ENCODE measurements around the gene RPS3A. TPM values are rescaled to one million over a fixed set of nuclear protein-coding genes. Genes with fewer than 3 reads are reported as not detected.

Gene RPS3A
- total and polyA plus RNA-seq, 9 of the 15 experiments (the other 6 are each of a cell fraction or from before 2014, with no cell fraction given) = 2,102 to 5,488 (median 3,554) TPM

GRCh38 chr4:151052785-151053184 lies 46.6 kb upstream of the RPS3A start:
- no peaks in the 10 kb centered on the region for H3K36me3 ChIP-seq (ENCODE audit: control insufficient read depth, insufficient read depth, low read length)
- peaks cover 0 to 5% of the 10 kb centered on the region in 2 experiments; a peak in 1 of 5 replicates for H3K4me1 ChIP-seq (replicated peaks in 1 of 2; ENCODE audit: control insufficient read depth in 2 of 2, insufficient read depth in 2 of 2, low read length in 2 of 2)
- intact Hi-C loops (cut with micrococcal nuclease) (no loop called here), in situ Hi-C loops (cut with MboI) (no loop called here)
- H3K9me1 ChIP-seq (ENCODE audit: control insufficient read depth, insufficient read depth, low read length) = no peaks in the 10 kb centered on the region
- H3K9me3 ChIP-seq (replicated peaks; ENCODE audit: control insufficient read depth, insufficient read depth, low read depth, low read length) = no peaks in the 10 kb centered on the region
- TF ChIP-seq ZNF140 (CRISPR knock-in tag; IDR thresholded peaks at IDR 0.05) = no peak
- no peak for TF ChIP-seq ZNF707 (CRISPR knock-in tag; conservative IDR thresholded peaks at IDR 0.05)
- TF ChIP-seq BCL6 (CRISPR knock-in tag; IDR thresholded peaks at IDR 0.05) = no peak
- TF ChIP-seq BRD9 (IDR thresholded peaks at IDR 0.05; ENCODE audit: low read depth, partially characterized antibody) = no peak
- no TSS peak for BruUV-seq (replicated peaks)
- DNase-seq (ENCODE audit: extremely low read depth in 1 of 4, low spot score in 3 of 4) = no peak
- no peak overlapping the region for H3K4me3 ChIP-seq
- H3K27ac ChIP-seq (ENCODE audit: extremely low read depth, low read depth, low read length) = no peak overlapping the region
- no peaks in the 10 kb centered on the region for H3K79me2 ChIP-seq (ENCODE audit: control insufficient read depth, insufficient read depth, low read length)
- H3K9ac ChIP-seq (ENCODE audit: insufficient read depth in 1 of 2, low read depth in 2 of 2, low read length in 2 of 2) = no peak overlapping the region
- H2AFZ ChIP-seq (ENCODE audit: low read depth, low read length) = no peak overlapping the region
- CTCF ChIA-PET (ENCODE audit: low intra/inter-chr PET ratio) = no interaction called here
- no peak for FAIRE-seq
- WGBS (ENCODE audit: insufficient coverage, low coverage, missing lambda C conversion rate) = 58% methylated on average over 3 of the region's 3 CpGs
- no peaks in the 10 kb centered on the region for H4K20me1 ChIP-seq (replicated peaks; ENCODE audit: control insufficient read depth, insufficient read depth, low read length)
- ATAC-seq = no peak
- H3K27me3 ChIP-seq (ENCODE audit: control insufficient read depth in 2 of 2, insufficient read depth in 2 of 2, low read length in 2 of 2) = no peaks in the 10 kb centered on the region
- POLR2A ChIA-PET = no interaction called here
- H3K4me2 ChIP-seq (ENCODE audit: insufficient read depth, low read length) = no peak overlapping the region

- H3K9ac ChIP-seq (ENCODE audit: insufficient read depth in 1 of 2, low read depth in 2 of 2, low read length in 2 of 2) = no peak overlapping the region
- no peaks in the 10 kb centered on the region for H3K9me1 ChIP-seq (ENCODE audit: control insufficient read depth, insufficient read depth, low read length)
- peak overlapping the region; percentile 70 for H2AFZ ChIP-seq (ENCODE audit: low read depth, low read length)
- H3K4me2 ChIP-seq (ENCODE audit: insufficient read depth, low read length) = no peak overlapping the region
- TF ChIP-seq CHAMP1 (IDR thresholded peaks at IDR 0.05) = no peak
- TF ChIP-seq KHSRP (IDR thresholded peaks at IDR 0.05) = no peak
- TF ChIP-seq TEAD1 (CRISPR knock-in tag; IDR thresholded peaks at IDR 0.05) = no peak
- TF ChIP-seq YY1 (IDR thresholded peaks at IDR 0.05; ENCODE audit: borderline replicate concordance in 1 of 3, control insufficient read depth in 1 of 3, extremely low read depth in 1 of 3, insufficient read depth in 3 of 3, insufficient read length in 1 of 3, insufficient replicate concordance in 2 of 3, low read depth in 1 of 3, low read length in 2 of 3) = peak in 1 of 3 experiments; percentile 53
- no peaks in the 10 kb centered on the region for H3K9me3 ChIP-seq (replicated peaks; ENCODE audit: control insufficient read depth, insufficient read depth, low read depth, low read length)
- intact Hi-C loops (cut with micrococcal nuclease) = no loop called here
- H3K27ac ChIP-seq (ENCODE audit: extremely low read depth, low read depth, low read length) = no peak overlapping the region
- H3K4me3 ChIP-seq = no peak overlapping the region
- 0% methylated on average over 1 of the region's 1 CpG for WGBS (ENCODE audit: insufficient coverage, low coverage, missing lambda C conversion rate)
- POLR2A ChIA-PET = no interaction called here
- H3K4me1 ChIP-seq (replicated peaks in 1 of 2; ENCODE audit: control insufficient read depth in 2 of 2, insufficient read depth in 2 of 2, low read length in 2 of 2) = peaks cover 0 to 5% of the 10 kb centered on the region in 2 experiments; a peak in 1 of 5 replicates
- H3K36me3 ChIP-seq (ENCODE audit: control insufficient read depth, insufficient read depth, low read length) = no peaks in the 10 kb centered on the region
- TSS peak; percentile 95 for BruUV-seq (replicated peaks)
- DNase-seq (ENCODE audit: extremely low read depth in 1 of 4, low spot score in 3 of 4) (no peak), ATAC-seq (peak; percentile 48; the same call in 2 of the 3 replicates), FAIRE-seq (no peak)
- H4K20me1 ChIP-seq (replicated peaks; ENCODE audit: control insufficient read depth, insufficient read depth, low read length) = no peaks in the 10 kb centered on the region
- in situ Hi-C loops (cut with MboI) = no loop called here
- CTCF ChIA-PET (ENCODE audit: low intra/inter-chr PET ratio) = no interaction called here
- H3K79me2 ChIP-seq (ENCODE audit: control insufficient read depth, insufficient read depth, low read length) = no peaks in the 10 kb centered on the region
- no peaks in the 10 kb centered on the region for H3K27me3 ChIP-seq (ENCODE audit: control insufficient read depth in 2 of 2, insufficient read depth in 2 of 2, low read length in 2 of 2)
Observed at GRCh38 chr4:151055539-151055938, 43.9 kb upstream of the RPS3A start.
